ENCODE results near the gene SLC11A1.

DNA sequence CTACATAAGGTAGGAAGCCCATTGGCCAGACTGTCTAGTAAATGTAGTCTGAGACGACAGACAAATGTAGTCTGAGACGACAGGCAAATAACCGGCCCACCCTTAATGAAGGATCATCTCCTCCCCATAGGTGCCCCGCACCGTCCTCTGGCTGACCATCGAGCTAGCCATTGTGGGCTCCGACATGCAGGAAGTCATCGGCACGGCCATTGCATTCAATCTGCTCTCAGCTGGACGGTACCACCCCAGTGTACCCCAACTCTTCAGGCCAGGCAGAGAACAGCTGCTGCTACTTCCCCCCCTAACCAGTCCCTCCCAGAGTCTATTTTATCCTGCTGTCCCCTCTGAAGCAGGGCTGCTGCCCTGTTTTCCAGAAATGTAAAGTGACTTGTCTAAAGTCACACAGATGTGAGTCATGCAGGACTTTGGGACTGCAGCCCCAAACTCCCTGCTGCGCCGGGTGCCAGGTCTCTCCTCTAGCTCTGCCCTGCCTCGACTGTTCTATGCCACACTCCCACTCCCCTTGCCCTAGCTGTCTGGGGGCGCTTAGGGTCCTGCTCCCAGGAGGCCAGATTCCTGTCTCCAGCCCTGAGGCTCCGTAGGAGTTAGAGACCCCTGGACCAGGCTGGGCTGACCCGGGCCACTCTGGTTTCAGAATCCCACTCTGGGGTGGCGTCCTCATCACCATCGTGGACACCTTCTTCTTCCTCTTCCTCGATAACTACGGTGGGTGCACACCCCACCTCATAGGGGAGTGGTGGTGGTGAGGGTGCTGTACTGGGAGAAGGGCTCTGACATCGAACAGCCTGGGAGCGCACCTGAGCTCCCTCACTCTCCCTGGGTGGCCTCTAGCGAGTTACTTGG, 4.7 kb downstream of the SLC11A1 start:
- TF ChIP-seq, protein P1, sequence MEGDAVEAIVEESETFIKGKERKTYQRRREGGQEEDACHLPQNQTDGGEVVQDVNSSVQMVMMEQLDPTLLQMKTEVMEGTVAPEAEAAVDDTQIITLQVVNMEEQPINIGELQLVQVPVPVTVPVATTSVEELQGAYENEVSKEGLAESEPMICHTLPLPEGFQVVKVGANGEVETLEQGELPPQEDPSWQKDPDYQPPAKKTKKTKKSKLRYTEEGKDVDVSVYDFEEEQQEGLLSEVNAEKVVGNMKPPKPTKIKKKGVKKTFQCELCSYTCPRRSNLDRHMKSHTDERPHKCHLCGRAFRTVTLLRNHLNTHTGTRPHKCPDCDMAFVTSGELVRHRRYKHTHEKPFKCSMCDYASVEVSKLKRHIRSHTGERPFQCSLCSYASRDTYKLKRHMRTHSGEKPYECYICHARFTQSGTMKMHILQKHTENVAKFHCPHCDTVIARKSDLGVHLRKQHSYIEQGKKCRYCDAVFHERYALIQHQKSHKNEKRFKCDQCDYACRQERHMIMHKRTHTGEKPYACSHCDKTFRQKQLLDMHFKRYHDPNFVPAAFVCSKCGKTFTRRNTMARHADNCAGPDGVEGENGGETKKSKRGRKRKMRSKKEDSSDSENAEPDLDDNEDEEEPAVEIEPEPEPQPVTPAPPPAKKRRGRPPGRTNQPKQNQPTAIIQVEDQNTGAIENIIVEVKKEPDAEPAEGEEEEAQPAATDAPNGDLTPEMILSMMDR (conservative IDR thresholded peaks at IDR 0.05 in 1 of 2, IDR thresholded peaks at IDR 0.05 in 1 of 2; ENCODE audit: low read depth in 1 of 2, low read length in 2 of 2), result no peak
- TF ChIP-seq EZH2 (IDR thresholded peaks at IDR 0.05; ENCODE audit: low read length, missing control alignments), result no peak
